ENCODE measurements around the gene SCRT2.

SCRT2 gene

DNA sequence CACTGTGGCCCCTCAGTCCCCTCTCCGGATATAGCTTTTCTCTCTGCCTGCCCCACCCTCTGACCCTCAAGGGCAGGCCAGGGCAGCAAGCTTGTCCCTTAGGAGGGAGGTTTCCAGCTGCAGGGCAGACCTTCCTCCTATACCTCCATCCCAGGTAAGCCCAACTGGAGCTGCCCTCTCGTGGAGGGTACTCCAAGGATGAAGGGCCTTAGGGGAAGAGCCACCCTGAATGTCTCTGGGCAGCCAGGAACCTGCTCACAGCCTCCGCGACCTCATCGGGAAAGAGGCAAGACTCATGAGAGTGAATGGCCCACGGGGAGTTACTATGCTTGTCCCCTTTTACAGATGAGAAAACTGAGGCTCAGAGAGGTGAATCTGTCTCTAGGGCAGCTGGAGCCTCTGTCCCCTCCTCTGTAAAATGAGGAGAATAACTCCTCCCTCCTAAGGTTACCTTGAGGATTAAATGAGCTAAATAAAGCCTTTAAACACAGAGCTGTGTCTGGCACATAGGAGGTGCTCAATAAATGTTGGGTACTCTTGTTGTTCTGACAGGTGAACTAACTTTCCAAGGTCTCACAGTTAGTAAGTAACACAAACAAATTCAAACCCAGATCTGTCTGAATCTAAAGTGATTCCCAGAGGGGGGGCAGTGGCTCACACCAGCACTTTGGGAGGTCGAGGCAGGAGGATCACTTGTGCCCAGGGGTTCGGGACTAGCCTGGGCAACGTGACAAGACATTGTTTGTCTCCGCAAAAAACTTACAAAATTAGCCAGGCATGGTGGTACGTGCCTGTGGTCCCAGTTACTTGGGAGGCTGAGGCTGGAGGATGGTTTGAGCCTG, 34.7 kb downstream of the SCRT2 start:
- DNase-seq, result no peak
- intact Hi-C loops (cut with DNase I), result loop anchor here (10.0 kb wide), 1 partner anchor 286 kb away; no protein-coding TSS in a partner anchor

DNA sequence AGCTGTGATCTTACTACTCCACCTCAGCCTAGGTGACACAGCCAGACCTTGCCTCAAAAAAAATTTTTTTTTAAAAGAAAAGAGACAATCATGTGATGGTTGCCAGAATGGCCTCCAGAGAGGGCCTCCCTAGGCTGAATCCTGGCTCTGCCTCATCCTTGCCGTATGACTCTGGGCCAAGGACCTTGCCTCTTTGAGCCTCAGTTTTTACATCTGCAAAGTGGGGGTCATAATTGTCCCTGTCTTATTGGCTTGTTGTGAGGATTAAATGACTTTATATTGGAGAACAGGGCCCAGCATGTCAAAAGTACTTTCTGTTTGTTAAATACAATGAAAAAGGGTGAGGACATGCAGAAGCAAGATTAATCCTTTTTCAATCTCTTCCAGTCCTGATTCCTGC, 37.0 kb downstream of the SCRT2 start:
- DNase-seq, result no peak
- intact Hi-C loops (cut with DNase I), result no loop called here

DNA sequence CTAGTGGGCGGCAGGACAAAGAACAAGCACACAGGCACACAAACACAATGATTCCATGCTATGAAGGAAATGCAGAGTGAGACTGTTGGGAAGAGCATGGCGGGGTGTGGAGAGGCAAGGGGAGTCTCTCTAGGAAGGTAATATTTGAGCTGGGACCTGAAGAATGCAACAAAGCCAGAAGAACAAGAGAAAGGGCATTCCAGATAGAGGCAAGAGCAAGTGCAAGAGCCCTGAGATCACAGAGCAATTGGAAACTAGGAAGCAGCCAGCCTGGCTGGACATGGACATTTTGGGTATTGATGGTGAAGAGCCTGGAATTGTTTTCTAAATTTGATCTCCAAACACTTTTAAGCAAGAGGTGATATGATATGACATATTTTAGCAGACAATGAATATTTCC, 38.0 kb downstream of the SCRT2 start:
- no peak for DNase-seq
- intact Hi-C loops (cut with DNase I), result no loop called here

DNA sequence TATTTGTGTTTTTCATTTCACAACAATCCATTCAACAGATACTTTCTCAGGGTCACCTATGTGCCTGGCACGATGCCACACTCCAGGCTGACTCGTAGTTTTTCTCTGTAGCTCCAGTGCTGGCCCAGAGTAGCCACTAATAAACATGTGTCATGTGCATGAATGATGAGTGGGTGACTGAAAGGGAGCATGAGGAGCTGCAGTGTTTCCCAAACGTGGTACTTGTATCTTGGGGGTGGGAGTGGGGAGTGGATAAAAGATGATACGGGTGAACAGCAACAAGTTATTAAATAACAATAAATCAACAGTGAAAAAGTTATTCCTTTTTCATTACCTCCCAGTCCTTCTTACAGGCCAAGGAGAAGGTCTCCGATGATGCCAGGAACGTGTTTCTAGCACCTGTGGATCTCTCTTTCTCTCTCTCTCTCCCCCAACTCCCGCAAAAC, 39.7 kb downstream of the SCRT2 start:
- intact Hi-C loops (cut with DNase I), result no loop called here
- DNase-seq, result no peak

DNA sequence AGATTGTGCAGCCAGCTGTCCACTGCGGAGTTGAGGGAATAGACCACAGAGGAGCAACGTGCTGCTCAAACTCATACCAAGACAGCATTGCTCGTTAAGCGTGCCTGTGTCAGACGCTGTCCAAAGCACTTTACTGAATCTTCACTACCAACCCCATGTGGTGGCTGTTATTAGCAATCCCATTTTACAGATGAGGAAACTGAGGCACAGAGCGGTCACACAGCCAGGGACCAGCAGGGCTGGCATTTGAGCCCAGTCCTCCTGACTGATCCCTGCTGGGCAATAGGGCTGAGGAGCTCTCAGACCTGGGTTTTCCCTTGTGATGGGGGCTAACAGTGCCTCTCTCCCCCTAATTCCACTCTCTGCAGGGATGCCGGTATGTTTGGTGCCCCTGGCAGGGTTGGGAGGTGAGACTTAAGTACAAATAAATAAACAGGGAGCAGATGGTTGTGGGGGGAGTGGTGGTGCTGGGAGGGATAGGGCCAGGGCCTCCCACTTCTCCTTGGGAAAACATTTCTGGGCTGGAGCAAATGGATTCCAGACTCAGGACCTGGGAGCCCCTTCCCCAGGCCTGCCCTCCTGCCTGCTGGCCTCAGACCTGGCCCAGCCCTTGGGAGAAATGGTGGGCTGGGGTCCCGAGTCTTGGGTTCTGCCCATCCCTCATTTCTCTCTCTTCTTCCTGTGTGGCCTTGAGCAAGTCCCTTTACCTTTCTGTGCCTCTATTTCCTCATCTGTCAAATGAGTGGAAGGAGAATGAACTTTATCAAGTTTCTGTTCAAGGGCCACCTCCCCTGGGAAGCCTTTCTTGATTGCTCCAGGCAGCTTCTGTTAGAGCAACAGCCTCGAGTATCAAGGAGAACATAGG, 40.3 kb downstream of the SCRT2 start:
- no peak for DNase-seq
- intact Hi-C loops (cut with DNase I), result no loop called here

DNA sequence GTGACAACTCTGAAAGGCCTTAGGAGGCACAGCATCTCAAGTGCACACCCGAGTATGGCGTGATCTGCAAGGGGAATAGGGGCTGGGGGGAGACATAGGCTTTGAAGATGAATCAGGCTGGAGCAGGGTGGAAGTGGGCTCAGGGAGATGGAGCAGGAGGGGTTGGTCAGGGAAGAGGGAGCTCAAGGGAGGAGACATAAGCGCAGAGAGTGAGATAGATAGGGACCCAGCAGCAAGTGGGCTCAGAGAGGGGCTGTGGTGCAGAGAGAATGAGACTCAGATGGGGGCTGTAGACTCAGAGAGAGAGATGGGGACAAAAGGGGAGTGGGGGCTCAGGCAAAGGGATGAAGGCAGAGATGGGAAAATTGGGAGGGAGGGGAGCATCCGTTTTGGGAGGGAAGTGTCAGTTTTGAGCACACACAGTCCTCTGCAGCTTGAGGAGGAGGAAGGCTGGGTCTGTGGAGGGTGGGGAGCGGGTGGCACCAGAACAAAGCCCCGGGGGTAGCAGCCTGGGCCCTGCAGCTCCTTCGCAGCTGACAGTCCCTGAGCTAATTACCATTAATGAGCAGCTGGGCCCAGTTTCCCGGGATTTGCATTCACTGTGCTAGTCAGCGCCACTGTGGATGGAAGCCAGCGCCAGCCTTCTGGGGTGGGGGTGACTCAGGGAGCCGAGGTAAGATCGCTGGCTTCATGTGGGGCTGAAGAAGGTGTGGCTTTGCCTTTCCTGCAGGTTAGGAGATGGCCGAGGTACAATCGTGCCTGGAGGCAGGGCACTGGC, 41.3 kb downstream of the SCRT2 start:
- intact Hi-C loops (cut with DNase I), result no loop called here
- peak; percentile 34 to 94 (median 60) for DNase-seq

DNA sequence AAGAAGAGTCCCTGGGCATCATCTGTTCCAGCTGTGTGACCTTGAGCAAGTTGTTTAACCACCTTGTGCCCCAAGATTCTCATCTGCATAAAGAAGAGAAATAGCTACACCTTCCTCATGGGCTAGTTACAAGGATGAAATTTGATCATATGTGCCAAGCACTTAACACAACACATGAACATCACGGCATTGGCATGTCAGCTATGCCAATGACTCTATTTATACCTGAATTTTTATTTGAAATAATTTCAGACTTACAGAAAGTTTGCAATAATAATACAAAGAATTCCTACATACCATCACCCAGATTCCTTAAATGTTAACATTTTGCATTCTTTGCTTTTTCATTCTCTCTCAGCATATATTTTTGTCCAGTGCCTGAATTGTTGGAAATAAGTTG, 44.5 kb downstream of the SCRT2 start:
- no peak for DNase-seq
- intact Hi-C loops (cut with DNase I), result no loop called here

DNA sequence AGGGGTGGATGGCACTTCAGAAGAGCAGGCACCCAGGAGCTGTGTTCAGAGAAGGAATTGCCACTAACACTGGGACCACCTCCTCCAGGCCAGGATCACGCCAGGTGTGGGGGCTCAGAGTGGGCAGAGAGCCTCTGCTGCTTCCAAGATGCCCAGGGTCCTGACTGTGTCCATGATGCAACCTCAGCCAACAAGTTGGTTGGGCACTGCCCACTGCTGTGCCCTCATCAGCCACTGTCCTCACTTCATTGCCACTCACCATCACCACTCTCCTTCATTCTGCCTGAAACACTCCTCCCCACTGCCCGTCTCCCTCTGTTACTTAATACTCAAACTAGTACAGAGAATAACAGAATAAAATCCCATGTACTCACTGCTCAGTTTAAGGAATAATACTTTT, 49.0 kb downstream of the SCRT2 start:
- intact Hi-C loops (cut with DNase I), result no loop called here
- DNase-seq, result no peak

DNA sequence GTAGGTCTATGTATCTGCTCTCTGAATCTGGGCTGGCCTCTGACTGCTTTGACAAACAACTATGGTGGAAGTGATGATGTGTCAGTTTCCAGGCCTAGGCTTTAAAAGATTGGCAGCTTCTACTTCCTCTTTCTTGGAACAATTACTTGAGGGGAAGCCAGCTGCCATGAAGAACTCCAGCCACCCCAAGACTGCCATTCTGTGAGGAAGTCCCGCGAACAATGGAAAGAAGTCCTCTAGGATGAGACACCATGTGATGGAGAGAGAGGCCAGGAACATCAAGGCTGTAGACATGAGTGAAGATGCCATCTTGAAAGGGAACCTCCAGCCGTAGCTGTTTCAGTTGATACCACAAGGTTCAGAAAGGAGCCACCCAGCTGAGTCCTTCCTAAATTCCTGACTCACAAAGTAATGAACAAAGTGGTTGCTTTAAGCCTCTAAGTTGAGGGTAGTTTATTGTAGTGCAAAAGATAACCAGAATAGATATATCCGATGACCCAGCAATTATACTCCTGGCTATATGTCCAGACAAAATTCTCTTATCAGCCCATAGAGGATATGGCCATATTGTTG, 50.2 kb downstream of the SCRT2 start:
- DNase-seq, result no peak
- intact Hi-C loops (cut with DNase I), result no loop called here

DNA sequence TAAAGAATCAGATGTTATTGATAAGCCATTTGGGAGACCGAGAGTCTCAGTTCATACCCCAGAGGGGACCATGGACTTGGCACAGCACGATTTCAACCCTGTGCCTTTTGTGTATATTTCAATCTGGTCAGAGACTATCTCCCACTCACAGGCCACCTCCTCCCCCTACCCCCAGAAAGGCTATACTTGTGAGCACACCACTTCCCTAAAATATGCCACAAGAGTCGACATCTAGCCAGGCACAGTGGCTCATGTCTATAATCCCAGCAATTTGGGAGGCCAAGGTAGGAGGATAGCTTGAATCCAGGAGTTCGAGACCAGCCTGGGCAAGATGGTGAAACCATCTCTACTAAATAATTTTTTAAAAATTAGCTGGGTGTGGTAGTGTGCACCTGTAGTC, 51.9 kb downstream of the SCRT2 start:
- intact Hi-C loops (cut with DNase I), result no loop called here
- DNase-seq, result no peak

DNA sequence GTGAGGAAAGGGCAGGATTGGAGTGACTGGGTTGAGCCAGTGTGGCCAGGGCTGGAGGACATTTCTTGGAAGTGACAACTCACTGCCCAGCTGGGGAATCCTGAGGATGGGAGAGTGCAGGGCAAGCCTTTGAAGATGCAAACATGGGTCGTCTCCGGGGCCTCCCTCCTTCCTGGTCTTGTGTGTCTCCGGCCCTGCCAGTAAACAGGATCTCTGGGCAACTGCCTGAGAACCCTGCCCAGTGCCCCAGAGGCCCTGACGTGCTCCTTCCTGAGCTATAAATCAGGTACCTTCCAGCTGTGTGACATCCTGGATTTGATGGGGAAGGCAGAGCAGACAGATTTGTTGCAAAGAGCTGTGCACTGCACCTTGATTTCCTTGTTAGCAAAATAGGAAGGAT, 52.6 kb downstream of the SCRT2 start:
- intact Hi-C loops (cut with DNase I), result no loop called here
- DNase-seq, result no peak

DNA sequence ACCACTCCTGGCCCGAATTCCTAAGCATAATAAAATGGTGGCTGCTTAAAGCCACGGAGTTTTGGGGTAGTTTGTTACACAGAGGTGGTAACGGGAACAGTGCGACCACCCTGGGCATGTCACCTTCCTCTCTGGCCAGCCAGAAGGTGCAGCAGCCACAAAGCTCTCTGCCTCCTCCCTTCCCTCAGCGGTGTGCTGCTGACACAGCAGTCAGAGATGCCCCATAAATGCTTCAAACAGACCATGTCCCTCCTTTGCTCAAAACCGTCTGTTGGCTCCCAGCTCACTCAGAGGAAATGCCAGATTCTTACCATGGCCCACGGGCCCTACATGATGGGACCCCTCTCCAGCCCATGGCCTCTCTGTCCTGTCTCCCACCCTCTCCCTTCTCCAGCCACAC, 53.4 kb downstream of the SCRT2 start:
- intact Hi-C loops (cut with DNase I), result no loop called here
- DNase-seq, result peak in 2 of 10 donors; percentile 12 to 43

DNA sequence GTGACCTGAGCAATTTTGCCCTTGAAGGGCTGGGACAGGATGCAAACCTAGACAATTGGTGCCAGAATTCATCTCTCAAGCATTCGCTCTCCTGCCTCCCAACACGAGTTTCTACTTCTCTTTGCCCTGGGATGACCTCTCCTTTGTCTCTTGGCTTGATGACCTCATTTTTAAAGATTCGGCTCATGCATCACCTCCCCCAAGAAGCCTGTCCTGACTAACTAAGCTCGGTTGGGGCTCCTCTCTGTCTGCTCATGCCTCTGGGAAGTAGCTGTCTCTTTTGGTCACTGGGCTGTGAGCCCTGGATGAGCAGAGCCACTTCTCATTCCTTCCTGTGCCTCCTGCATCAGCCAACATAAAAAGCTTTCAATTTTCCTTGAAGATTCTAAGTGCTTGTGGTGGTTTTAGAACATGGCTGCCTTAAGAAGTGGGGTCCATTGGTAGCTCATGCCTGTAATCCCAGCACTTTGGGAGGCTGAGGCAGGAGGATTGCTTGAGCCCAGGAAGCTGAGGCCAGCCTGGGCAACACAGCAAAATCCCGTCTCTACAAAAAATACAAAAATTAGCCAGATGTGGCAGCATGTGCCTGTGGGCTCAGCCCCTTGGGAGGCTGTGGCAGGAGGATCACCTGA, 54.4 kb downstream of the SCRT2 start:
- DNase-seq, result peak in 1 of 10 donors; percentile 18
- intact Hi-C loops (cut with DNase I), result no loop called here

DNA sequence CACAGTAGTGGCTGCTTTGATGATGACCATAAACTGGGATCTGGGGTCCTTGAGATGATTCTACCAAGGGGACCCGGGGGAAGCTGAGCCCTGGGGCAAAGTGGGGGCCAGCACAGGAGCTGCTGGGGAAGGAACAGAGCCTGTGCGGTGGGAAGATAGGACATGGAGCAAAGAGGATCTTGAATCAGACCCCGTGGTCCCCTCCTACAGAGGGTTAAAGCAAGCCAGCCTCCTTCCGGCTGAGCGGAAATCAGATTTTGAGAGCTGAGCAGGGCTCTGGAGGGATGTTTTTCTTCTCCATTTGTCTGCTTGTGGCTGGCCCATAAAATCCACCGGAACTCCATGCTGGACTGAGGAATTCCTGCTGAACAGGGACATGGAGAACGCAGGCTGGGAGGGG, 55.4 kb downstream of the SCRT2 start:
- intact Hi-C loops (cut with DNase I), result no loop called here

DNA sequence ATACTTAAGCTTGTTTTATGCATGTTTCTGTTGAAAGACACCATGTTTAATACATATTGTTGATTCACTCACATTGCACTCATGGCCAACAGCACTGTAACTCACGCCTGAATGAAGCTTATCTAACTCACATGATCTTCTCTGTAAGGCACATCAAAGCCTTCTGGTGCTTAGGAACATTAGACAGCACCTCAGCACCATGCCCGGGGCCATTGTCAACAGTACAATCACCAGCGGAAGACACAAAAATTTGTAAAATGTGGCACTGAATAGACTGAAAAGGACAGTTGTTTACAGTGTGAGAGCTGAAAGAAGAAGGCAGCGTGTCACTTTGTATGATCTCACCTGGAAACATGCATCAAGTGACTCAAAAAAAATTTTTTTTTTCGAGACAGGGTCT, 56.6 kb downstream of the SCRT2 start:
- intact Hi-C loops (cut with DNase I), result no loop called here
- DNase-seq, result peak in 1 of 10 donors; percentile 20

More for the DNA sequence above, 55.4 kb downstream of the SCRT2 start:
- peak in 2 of 10 donors; percentile 3 to 14 for DNase-seq

DNA sequence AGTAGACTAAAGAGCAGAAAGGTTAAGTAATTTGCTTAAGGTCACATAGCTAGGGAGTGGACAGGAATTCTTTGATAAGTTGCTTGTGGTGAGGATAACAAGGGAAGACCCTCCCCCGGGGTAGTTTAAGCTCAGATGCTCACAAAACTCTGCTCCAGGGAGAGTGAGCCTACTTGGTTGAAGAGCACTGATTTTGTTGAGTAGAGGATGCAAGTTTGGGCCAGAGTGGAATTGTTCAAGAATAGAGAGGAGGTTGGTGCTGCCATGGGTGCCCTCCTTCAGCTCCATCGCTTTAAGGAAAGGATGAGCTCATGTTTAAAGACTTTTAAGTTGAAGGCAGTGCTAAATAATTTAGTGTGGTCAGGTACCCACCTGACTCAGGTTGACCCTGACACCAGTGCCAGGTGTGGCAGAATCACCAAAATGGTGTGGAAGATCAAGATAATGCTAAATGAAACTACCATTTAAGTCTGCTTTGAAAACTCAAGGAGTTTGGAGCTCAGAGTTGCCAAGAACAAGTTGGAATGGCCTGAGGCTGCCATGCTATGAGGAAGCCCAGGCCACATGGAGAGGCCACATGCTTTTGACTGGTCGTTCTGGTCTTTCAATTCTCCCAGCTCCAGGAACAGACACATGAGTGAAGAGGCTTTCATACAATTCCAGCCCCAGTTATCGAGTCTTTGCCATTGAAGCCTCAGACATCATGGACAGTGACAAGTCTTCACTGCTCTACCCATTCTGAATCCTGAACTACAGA, 57.5 kb downstream of the SCRT2 start:
- intact Hi-C loops (cut with DNase I), result no loop called here

DNA sequence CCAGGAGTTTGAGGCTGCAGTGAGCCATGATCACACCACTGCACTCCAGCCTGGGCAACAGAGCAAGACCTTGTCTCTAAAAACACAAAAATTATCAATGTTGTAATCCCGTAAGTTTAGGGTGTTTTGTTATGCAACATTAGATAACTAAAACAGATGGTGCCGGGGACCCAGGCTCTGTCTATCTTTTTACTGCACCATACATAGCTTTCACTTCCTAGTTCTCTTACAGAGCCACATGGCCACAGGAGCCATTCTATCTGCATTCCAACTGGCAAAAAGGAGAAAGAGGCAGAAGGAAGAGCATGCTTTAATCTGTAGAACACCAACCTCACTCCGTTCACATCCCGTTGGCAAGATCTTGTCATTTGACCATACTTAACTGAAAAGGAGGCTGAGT, 60.1 kb downstream of the SCRT2 start:
- intact Hi-C loops (cut with DNase I), result no loop called here
- peak in 1 of 10 donors; percentile 27 for DNase-seq

More for the DNA sequence above, 57.5 kb downstream of the SCRT2 start:
- DNase-seq, result peak in 1 of 10 donors; percentile 3

DNA sequence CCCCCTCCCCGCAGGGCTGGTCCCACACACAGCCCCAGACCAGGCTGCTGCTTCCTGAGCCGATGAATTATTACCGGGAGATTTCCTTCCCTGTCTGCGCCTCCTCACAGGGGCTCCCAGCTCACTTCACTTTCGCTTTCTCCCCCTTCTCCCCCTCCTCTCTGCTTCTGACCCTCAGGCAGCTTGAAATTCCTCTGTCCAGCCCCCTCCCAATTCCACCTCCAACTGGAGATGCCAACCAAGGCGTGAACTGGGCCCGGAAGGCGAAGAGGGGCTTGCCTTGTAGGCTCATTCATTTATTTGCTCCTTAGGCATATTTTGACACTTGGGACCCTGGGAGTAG, 63.8 kb downstream of the SCRT2 start:
- DNase-seq, result no peak
- intact Hi-C loops (cut with DNase I), result no loop called here

Data from posterior cingulate gyrus (tissue), 11 donors.